MCF 10A (cell line): ENCODE results near the gene MLC1. TPM values are rescaled to one million over a fixed set of nuclear protein-coding genes. Genes with fewer than 3 reads are reported as not detected.

Experiments used
- BruUV-seq: library from RNA; stranded (reverse); fragments of 400-500 nt; replicated peaks from 2 replicates; lab custom pipeline; 2021; lab: Mats Ljungman, UMichigan
- CTCF ChIA-PET: fragments of 300-600 bp; sonication (Branson Sonifier 250); formaldehyde crosslinking; extraction: SDS; loops from one replicate; lab custom pipeline; 2021; ENCODE audit warnings: antibody characterized with exemption, inconsistent platforms; lab: Yijun Ruan, JAX
- POLR2A ChIA-PET: fragments of 300-600, 350-650 bp; sonication (Branson Sonifier 250); formaldehyde crosslinking; extraction: SDS; loops from one replicate; lab custom pipeline; 2020; ENCODE audit warnings: antibody characterized with exemption, inconsistent platforms; lab: Yijun Ruan, JAX
- DNase-seq: peaks from one replicate; pipeline ENCODE4 v3.0.0-alpha.2; 2018; ENCODE audit not compliant: unreplicated experiment
- H3K27ac Mint-ChIP-seq: one replicate; pipeline ENCODE4 v1.8.0; 2022; ENCODE audit warnings: mild to moderate bottlenecking, low read depth, mixed read lengths; ENCODE audit not compliant: unreplicated experiment
- H3K27me3 Mint-ChIP-seq: one replicate; pipeline ENCODE4 v1.8.0; 2022; ENCODE audit warnings: mixed read lengths; ENCODE audit not compliant: insufficient read depth, unreplicated experiment
- H3K36me3 Mint-ChIP-seq: one replicate; pipeline ENCODE4 v1.8.0; 2022; ENCODE audit warnings: mild to moderate bottlenecking, moderate library complexity, mixed read lengths; ENCODE audit not compliant: insufficient read depth, unreplicated experiment
- H3K4me1 Mint-ChIP-seq: one replicate; pipeline ENCODE4 v1.8.0; 2022; ENCODE audit warnings: mixed read lengths; ENCODE audit not compliant: insufficient read depth, unreplicated experiment
- H3K4me3 Mint-ChIP-seq: one replicate; pipeline ENCODE4 v1.8.0; 2022; ENCODE audit warnings: mild to moderate bottlenecking, moderate library complexity, mixed read lengths; ENCODE audit not compliant: unreplicated experiment
- H3K9me3 Mint-ChIP-seq: one replicate; pipeline ENCODE4 v1.8.0; 2022; ENCODE audit warnings: mixed read lengths; ENCODE audit not compliant: unreplicated experiment
- CTCF ChIP-seq: fragments of 200-600 bp; IDR thresholded peaks from one replicate; pipeline ENCODE4 v1.8.0; 2022; ENCODE audit warnings: antibody characterized with exemption, mild to moderate bottlenecking; ENCODE audit not compliant: unreplicated experiment
- intact Hi-C: fragments of 100-400 bp; cut with micrococcal nuclease; formaldehyde crosslinking; loops from 2 replicates; pipeline ENCODE4 v1.14.1; 2022
- total RNA-seq: library from RNA; stranded (reverse); gene quantifications from 2 replicates; pipeline ENCODE4 v1.2.3, GENCODE V29; 2022

The MLC1 gene
- total RNA-seq, 1 experiment from 2014 or later = not detected

GRCh38 chr22:50035131-50035881 lies 49.9 kb downstream of the MLC1 start:
- H3K4me1 Mint-ChIP-seq = no peaks in the 10 kb centered on the region
- no TSS peak for BruUV-seq
- no peak for DNase-seq
- TF ChIP-seq CTCF = no peak
- ChIA-PET POLR2A (no interaction called here), CTCF (interaction anchor here (0.5 to 1.8 kb wide), 3 partner anchors 30 to 291 kb away, joined by 3 to 7 read pairs (median 6); no protein-coding TSS in a partner anchor)
- H3K36me3 Mint-ChIP-seq = no peaks in the 10 kb centered on the region
- H3K4me3 Mint-ChIP-seq = no peak overlapping the region
- intact Hi-C loops = no loop called here
- H3K27ac Mint-ChIP-seq = no peak overlapping the region
- no peaks in the 10 kb centered on the region for H3K27me3 Mint-ChIP-seq
- H3K9me3 Mint-ChIP-seq = no peaks in the 10 kb centered on the region

DNA sequence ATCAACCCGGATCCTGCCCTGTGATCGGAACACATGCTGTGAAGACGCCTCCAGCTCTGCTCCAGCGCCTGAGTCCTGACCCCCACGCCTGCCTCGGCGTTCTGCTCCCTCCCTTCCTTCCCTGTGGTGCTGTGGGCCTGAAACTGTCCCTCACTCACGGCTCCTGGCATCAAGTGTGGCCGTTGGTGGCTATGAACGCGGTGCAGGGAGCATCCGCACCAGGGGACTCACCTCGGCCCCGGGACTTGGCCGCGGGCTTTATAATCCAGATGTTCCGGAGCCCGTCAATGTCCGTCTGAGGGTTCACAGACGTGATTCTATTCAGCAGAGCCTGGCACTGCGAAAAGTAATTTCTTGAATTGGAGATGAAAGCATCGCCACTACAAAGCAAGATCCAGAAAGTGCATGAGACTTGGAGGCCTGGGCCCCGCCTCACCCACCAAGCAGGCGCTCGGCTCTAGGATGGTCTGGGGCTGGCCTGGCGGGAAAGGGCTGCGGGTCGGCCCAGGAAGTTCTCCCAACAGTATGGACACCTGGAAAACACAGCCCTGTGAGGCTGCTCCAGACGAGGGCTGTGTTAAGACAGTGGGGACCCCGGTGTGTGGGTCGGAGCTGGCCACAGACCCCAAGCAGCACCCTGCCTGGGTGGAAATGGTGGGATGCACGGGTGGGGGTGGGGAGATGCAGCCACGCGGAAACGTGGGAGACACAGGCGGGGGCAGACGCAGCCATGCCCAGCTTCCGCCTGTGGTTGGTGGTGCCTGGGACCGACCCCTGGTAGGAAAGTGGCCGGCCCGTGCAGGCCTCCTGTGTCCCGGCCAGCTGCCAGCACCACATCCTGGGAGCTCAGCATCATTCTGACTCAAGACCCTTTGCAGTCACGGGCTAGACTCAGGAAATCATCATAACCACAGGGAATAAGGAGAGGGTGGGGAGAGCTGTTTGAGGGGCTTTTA lies 50.8 kb downstream of the MLC1 start:
- no TSS peak for BruUV-seq
- Mint-ChIP-seq H3K4me3 (no peak overlapping the region), H3K9me3 (no peaks in the 10 kb centered on the region), H3K27me3 (no peaks in the 10 kb centered on the region), H3K27ac (no peak overlapping the region), H3K4me1 (no peaks in the 10 kb centered on the region), H3K36me3 (no peaks in the 10 kb centered on the region)
- no peak for TF ChIP-seq CTCF
- intact Hi-C loops = no loop called here
- no peak for DNase-seq
- POLR2A ChIA-PET = no interaction called here
- CTCF ChIA-PET = interaction anchor here (0.5 to 1.8 kb wide), 2 partner anchors 29 to 104 kb away, joined by 6 to 7 read pairs; no protein-coding TSS in a partner anchor

DNA sequence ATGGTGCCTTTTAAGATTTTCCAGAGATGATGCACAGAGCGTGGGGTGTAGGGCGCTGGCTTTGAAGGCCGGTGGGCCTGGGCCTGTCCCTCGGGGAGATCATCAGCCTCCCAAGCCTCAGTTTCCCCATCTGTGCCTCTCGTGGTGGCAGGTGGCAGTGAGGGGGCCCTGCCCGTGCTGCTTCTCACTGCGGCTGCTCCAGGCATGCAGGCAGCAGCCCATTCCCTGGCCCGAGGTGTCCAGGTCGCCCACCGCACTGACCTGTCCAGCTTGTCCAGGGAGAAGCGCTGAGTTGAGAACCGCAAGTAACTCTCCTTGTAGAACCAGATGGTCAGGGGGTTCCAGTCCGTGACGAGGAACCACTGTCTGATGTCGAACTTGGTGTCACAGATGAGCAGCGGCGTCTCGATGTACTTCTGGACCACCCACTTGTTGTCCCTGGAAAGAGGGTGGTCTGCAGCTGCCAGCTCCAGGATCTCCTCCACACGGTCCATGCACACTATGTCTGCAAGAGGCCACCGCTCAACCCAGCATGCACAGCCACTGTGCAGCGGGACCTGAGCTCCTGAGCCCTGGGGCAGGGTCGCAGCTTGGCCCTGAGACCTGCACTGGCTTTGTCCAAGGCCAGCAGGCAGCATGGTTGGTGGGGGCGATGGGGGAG lies 52.2 kb downstream of the MLC1 start:
- CTCF ChIA-PET = interaction anchor here (0.7 kb wide), 1 partner anchor 110 kb away, joined by 3 read pairs; no protein-coding TSS in a partner anchor
- BruUV-seq = no TSS peak
- Mint-ChIP-seq H3K27me3 (no peaks in the 10 kb centered on the region), H3K36me3 (no peaks in the 10 kb centered on the region), H3K4me1 (peaks cover 2% of the 10 kb centered on the region), H3K9me3 (no peaks in the 10 kb centered on the region), H3K4me3 (no peak overlapping the region), H3K27ac (no peak overlapping the region)
- no peak for TF ChIP-seq CTCF
- intact Hi-C loops = no loop called here
- POLR2A ChIA-PET = no interaction called here
- DNase-seq = no peak
